ENCODE data around the gene AICDA.

The AICDA gene

DNA sequence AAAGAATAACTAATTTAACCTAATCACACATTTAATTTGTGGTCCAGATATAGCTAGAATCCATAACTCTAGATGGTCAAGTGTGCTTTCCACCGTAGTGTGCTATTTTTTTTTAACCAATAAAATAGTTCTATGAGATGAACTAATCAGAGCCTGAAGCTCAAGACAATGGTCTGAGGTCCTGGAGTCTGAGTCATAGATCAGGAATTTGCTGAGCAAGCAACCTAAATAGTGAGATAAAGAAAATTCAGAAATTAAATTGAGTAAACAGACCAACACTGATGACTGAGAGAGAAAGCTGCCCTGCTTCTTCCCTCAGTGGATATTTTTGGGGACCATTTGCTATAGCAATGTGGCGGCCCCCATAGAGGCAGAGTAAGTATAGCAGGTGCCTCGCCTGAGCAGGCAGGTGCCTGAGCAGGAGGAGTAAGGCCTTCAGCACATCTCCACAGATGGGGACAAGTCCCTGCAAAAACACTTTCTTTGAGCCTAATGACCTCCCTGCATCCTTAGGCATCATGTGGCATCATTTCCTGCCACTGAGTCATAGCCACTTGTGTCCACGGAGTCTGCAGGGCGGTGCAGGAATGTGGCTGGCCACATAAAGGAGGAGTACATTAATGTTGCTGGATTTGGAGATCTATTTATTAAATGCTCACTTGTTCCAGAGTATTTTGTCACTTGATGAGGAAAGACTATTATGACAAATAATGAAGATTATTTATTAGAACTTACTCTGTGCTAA is 58.0 kb downstream of the AICDA start:
- DNase-seq, result no peak

DNA sequence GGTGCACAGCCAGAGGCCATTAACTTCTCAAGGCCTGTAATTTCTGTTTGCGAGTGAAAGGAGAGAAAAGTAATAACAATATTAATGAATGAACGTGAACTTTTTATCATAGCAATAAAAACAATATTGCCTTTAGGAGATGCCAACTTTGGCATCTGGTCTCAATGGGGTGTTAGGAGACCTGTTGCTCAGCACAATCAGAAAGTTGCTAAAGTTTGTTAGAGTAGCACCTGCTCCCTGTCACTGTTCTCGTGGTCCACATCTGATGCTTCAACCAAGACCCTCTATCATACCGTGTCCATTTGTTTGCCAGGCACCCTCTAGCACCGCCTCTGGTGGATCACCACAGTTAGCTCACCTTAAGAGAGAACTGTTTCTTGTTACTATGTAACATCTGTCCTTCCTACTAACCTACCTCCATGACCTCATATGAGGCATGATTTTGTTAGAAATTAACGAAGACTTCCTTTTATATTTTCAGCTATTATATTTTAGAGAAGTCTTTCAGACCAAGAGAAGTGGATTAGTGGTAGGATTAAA is 59.5 kb downstream of the AICDA start:
- no peak for DNase-seq

Data from T-helper 9 cell (primary cell).